ENCODE measurements around the gene ACSS1.

DNA sequence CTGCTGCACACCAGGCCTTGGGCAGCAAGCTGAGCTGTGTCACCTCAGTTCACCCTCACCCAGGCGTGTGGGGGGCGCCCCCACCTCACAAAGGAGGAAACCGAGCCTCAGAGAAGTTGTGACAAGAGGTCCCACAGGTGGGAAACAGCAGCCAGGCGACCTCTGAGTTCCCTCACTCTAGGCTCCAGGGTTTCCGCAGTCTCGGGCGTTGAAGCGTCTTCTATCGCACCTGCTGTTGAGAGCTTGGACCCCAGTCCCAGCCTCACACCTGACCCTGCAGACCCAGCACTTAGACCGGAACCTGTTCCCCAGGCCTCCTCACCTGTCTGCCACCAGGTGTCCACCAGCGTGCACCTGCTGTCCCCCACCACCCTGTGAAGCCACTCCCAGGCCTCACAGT, 43.1 kb downstream of the ACSS1 start:
- no peak for TF ChIP-seq POLR2A (IDR thresholded peaks at IDR 0.05)
- TF ChIP-seq, protein P1, sequence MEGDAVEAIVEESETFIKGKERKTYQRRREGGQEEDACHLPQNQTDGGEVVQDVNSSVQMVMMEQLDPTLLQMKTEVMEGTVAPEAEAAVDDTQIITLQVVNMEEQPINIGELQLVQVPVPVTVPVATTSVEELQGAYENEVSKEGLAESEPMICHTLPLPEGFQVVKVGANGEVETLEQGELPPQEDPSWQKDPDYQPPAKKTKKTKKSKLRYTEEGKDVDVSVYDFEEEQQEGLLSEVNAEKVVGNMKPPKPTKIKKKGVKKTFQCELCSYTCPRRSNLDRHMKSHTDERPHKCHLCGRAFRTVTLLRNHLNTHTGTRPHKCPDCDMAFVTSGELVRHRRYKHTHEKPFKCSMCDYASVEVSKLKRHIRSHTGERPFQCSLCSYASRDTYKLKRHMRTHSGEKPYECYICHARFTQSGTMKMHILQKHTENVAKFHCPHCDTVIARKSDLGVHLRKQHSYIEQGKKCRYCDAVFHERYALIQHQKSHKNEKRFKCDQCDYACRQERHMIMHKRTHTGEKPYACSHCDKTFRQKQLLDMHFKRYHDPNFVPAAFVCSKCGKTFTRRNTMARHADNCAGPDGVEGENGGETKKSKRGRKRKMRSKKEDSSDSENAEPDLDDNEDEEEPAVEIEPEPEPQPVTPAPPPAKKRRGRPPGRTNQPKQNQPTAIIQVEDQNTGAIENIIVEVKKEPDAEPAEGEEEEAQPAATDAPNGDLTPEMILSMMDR (IDR thresholded peaks at IDR 0.05) = no peak
